Measurements from ENCODE around the gene TBC1D25. TPM values are rescaled to one million over a fixed set of nuclear protein-coding genes. Genes with fewer than 3 reads are reported as not detected.

TBC1D25 gene
- total RNA-seq, 8 experiments from 2014 or later, result 4.7 to 11.1 (median 8.3) TPM

DNA sequence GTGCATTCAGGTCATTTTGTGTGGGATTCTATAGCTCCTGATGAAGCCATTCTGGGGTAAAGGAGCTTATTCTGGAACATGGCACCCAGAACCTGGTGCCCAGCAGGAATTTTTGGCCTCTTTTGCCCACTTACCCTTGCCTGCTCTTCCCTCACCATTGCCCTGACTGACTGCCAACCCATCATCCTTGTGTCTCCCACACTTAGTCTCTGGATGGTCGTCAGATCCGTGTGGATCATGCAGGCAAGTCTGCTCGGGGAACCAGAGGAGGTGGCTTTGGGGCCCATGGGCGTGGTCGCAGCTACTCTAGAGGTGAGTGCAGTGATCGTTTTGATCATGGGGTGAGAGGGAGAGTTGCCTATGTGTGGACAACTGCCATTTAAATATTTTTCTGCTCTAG lies 36.6 kb downstream of the TBC1D25 start:
- H3K4me1 ChIP-seq (replicated peaks in 1 of 2), result peaks cover 11 to 14% of the 10 kb centered on the region in 2 donors
- ATAC-seq (replicated peaks in 6 of 8), result no peak
- no peak overlapping the region for H3K27ac ChIP-seq
- WGBS, 10 experiments, result 44 to 100% (median 95%) methylated on average over 1 to 6 of the region's 6 CpGs; no CpG with 5 or more reads in 7 of the 10 experiments
- peak overlapping the region in 2 of 5 donors; percentile 78 to 82 for H3K4me3 ChIP-seq
- in situ Hi-C loops (cut with MboI; ENCODE audit: low pct_unique_long_range_greater_than_20kb in 2 of 9, low sequenced_read_pairs in 9 of 9, unreplicated experiment in 9 of 9), result no loop called here

DNA sequence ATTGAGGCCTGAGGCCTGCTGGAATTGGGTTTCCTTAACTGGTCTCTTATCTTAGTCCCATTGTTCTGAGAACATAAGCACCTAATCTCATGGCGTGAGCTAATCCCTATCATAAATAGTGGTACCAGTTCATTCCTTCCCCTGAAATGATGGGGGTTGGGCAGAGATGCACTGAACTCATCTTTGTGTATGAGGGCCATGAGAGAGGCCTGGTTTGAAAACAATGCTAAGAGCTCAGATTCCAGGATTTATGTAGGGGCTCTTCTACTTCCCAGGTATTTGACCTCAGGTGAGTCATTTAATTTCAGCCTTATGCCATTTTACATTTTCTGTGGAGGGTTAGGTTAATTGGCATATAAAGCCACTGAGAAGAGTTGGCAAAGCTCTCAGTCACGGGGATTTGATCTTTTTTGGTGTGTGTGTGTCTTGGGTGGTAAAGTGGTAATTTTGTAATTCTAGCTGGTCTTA lies 39.2 kb downstream of the TBC1D25 start:
- WGBS, 10 experiments, result 40 to 50% methylated on average over 1 to 2 of the region's 2 CpGs; no CpG with 5 or more reads in 8 of the 10 experiments
- peaks cover 9 to 14% of the 10 kb centered on the region in 2 donors for H3K4me1 ChIP-seq (replicated peaks in 1 of 2)
- in situ Hi-C loops (cut with MboI; ENCODE audit: low pct_unique_long_range_greater_than_20kb in 2 of 9, low sequenced_read_pairs in 9 of 9, unreplicated experiment in 9 of 9), result no loop called here
- H3K4me3 ChIP-seq, result no peak overlapping the region
- no peak overlapping the region for H3K27ac ChIP-seq
- no peak for ATAC-seq (replicated peaks in 6 of 8)

DNA sequence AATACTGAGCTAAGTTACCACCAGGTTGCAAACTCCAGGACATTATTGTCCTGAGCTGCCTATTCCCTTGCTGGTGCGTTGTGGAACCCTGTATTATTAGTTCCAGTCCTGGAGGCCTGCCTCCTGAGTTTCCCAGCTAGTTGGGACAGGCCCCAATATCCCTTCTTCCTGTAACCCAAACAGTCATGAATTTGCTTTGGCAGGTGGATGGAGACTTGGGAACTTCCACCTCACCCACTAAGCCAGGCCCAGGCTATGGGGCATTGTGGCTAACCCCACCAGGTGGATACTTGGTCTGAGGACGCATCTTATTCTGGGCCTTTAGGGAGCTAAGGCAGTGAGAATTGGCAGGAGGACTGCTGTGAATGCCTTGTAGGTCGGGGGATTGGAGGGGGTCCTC lies 39.7 kb downstream of the TBC1D25 start:
- H3K4me1 ChIP-seq (replicated peaks in 1 of 2), result peaks cover 7 to 14% of the 10 kb centered on the region in 2 donors
- WGBS, 10 experiments, result no CpG with 5 or more reads among the region's 3 CpGs
- peak in 2 of 8 experiments; percentile 4 to 11 for ATAC-seq (replicated peaks in 6 of 8)
- in situ Hi-C loops (cut with MboI; ENCODE audit: low pct_unique_long_range_greater_than_20kb in 2 of 9, low sequenced_read_pairs in 9 of 9, unreplicated experiment in 9 of 9), result no loop called here
- H3K4me3 ChIP-seq, result no peak overlapping the region
- H3K27ac ChIP-seq, result no peak overlapping the region

DNA sequence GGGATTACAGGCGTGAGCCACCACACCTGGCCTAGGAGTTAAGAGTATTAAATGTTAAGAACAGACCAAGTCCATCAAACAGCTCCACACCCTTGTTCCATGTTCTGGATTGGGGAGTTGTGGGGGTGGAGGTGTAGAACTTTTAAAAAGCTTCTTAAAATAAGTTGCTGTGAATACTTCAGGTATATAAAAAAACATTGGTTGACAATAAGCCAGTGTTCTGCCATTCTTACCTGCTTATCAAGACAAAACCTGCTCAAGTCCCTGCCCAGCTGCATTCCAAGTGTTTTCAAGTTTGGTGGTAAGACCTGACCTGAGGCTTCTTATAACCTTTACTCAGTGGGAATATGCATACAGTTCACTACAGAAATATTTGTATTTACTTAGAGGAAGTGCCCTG lies 41.1 kb downstream of the TBC1D25 start:
- in situ Hi-C loops (cut with MboI; ENCODE audit: low pct_unique_long_range_greater_than_20kb in 2 of 9, low sequenced_read_pairs in 9 of 9, unreplicated experiment in 9 of 9), result no loop called here
- H3K27ac ChIP-seq, result no peak overlapping the region
- H3K4me1 ChIP-seq (replicated peaks in 1 of 2), result peaks cover 3 to 11% of the 10 kb centered on the region in 2 donors
- ATAC-seq (replicated peaks in 6 of 8), result peak in 1 of 8 experiments; percentile 7
- no peak overlapping the region for H3K4me3 ChIP-seq
- no CpG with 5 or more reads among the region's 1 CpG for WGBS, 10 experiments

DNA sequence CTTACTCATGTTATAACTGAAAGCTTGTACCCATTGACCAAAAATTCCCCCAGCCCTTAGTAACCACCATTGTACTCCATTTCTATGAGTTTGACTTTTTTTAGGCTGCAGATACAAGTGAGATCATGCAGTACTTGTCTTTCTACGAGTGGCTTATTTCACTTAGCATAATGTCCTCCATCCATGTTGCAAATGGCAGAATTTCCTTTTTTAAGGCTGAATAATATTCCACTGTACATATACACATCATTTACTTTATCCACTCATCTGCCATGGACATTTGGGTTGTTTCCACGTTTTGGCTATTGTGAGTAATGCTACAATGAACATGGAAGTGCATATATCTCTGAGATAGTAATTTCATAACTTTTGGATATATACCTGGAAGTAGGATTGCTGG lies 45.2 kb downstream of the TBC1D25 start:
- no peaks in the 10 kb centered on the region for H3K4me1 ChIP-seq (replicated peaks in 1 of 2)
- H3K27ac ChIP-seq, result no peak overlapping the region
- WGBS, 10 experiments, result 0 to 23% methylated on average over 1 to 2 of the region's 2 CpGs; no CpG with 5 or more reads in 8 of the 10 experiments
- in situ Hi-C loops (cut with MboI; ENCODE audit: low pct_unique_long_range_greater_than_20kb in 2 of 9, low sequenced_read_pairs in 9 of 9, unreplicated experiment in 9 of 9), result no loop called here
- ATAC-seq (replicated peaks in 6 of 8), result no peak
- no peak overlapping the region for H3K4me3 ChIP-seq

DNA sequence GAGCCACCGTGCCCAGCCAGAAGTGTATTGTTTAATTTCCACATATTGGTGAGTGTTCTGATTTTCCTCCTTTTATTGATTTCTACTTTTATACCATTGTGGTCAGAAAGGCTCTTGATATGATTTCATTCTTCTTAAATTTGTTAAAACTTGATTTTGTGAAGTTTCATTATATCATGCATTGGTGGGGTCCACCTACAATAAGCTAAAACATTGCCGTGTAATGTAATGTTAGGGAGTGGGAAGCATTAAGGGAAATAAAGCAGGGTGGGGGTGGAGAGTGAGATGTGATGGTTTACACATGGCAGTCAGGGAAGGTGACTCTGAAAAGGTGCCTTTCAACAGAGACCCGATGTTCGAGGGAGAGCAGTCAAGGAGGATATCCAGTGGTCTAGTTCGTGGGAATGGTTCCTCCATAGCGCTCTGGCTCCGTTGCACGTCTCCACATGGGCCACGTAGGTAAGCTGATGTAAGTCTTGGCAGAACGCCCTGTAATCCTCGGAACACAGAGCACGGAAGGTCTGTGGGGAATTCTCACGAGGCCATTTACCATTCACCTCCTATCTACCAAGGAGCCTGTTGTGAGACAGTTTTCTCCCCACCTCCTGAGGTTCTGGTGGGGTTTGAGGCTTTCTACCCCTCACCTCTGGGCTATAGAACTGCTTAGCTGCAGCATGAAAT lies 50.1 kb downstream of the TBC1D25 start:
- no peak overlapping the region for H3K27ac ChIP-seq
- ATAC-seq (replicated peaks in 6 of 8), result no peak
- WGBS, 10 experiments, result 0 to 87% (median 28%) methylated on average over 1 to 7 of the region's 13 CpGs; no CpG with 5 or more reads in 6 of the 10 experiments
- no peak overlapping the region for H3K4me3 ChIP-seq
- in situ Hi-C loops (cut with MboI; ENCODE audit: low pct_unique_long_range_greater_than_20kb in 2 of 9, low sequenced_read_pairs in 9 of 9, unreplicated experiment in 9 of 9), result no loop called here
- H3K4me1 ChIP-seq (replicated peaks in 1 of 2), result no peaks in the 10 kb centered on the region

DNA sequence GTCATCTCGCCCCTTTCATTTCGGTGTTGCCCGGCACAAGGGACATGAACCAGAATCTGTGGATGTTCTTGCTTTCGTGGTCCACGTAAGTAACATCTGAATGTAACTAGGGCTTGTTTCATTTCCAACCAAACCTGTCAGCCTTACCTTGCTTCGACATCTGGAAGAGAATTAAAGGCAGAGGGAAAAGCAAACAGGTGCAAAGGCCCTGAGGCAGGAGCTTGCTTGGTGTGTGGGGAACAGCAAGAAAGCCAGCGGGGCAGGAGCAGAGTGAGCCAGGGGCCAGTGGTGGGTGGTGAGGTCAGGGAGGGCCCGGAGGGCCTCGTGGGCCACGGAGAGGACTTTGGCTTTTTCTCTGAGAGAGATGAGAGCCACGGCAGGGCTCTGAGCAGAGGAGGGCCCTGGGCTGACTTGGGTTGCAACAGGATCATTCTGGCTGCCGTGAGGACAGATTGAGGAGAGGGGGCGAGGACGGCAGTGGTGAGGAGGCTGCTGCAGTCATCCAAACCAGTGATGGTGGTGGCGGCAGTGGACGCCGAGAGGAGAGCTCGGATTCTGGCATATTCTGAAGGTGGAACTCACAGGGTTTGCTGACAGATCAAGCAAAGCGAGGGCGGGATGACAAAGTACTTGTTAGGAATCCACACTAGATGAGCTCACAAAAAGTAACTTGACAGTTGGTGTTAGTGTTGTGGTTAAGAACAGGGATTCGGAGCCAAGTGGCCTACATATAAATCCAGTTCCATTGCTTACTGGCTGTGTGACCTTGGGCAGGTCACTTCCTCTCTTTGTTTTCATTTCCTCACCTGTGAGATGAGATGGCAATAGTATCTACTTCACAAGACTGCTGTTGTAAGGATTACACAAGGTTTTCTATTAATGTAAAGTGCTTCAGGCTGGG lies 50.9 kb downstream of the TBC1D25 start:
- H3K4me3 ChIP-seq, result no peak overlapping the region
- 31 to 80% (median 63%) methylated on average over 1 to 12 of the region's 21 CpGs; no CpG with 5 or more reads in 7 of the 10 experiments for WGBS, 10 experiments
- no peak overlapping the region for H3K27ac ChIP-seq
- in situ Hi-C loops (cut with MboI; ENCODE audit: low pct_unique_long_range_greater_than_20kb in 2 of 9, low sequenced_read_pairs in 9 of 9, unreplicated experiment in 9 of 9), result no loop called here
- no peak for ATAC-seq (replicated peaks in 6 of 8)
- H3K4me1 ChIP-seq (replicated peaks in 1 of 2), result no peaks in the 10 kb centered on the region

DNA sequence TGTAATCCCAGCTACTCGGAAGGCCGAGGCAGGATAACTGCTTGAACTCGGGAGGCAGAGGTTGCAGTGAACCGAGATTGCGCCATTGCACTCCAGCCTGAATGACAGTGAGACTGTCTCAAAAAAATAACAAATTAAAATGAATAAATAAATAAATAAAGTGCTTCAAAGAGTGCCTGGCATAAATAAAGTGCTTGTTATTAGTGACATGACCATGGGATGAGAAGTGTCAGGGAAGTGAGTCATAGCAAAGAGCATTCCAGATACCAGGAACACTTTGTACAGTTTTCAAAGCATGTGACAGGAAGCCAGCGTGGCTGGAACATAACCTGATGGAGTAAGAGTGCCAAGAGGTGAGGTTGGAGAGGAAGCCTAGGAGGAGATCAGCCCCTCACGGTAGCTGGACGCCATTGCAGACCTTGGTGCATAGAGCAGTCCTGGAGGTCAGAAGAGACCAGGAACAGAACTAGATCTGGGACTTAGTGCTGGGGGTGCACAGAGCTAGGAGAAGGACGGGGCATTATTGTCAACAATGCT lies 51.8 kb downstream of the TBC1D25 start:
- Histone ChIP-seq H3K27ac (no peak overlapping the region), H3K4me1 (replicated peaks in 1 of 2) (no peaks in the 10 kb centered on the region), H3K4me3 (no peak overlapping the region)
- 0 to 100% (median 58%) methylated on average over 1 to 9 of the region's 9 CpGs; no CpG with 5 or more reads in 4 of the 10 experiments for WGBS, 10 experiments
- in situ Hi-C loops (cut with MboI; ENCODE audit: low pct_unique_long_range_greater_than_20kb in 2 of 9, low sequenced_read_pairs in 9 of 9, unreplicated experiment in 9 of 9), result no loop called here
- ATAC-seq (replicated peaks in 6 of 8), result peak in 7 of 8 experiments; percentile 17 to 87 (median 39)

DNA sequence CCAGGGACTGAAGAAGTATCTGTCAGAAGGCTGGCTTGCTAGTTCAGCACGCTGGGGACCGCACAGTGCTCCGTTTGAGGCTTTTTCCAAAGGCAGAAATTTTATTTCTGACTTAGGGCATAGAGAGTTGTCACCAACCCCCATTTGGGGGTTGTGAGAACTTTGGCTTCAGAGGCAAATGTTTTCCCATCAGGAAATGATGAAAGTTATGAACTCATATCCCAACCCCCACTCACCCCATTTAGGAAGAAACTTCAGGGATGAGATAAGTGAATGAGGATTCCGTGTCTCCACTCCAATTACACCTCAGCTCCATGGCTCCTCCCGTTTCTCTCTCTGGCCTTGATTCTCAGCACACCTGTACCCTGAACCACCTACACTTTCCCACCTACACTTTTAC lies 53.5 kb downstream of the TBC1D25 start:
- WGBS, 10 experiments, result 0 to 100% (median 60%) methylated on average over 1 to 3 of the region's 5 CpGs; no CpG with 5 or more reads in 5 of the 10 experiments

DNA sequence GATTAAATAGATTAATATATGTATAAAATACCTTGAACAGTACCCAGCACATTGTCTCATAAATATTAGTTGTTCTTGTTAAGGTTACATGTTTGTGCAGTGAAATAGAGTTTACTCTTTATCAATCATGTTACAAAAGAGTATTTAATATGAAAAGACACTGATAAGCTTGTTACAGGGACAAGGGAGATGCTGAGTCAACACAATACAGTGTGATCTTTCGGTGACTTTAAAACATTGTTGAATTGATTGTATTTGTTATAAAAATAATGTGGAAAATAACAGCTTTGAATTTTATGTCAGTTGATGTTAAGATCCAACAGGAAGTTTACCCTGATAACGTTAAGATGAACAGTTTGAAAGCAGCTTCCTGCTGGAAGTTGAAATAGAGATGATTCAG lies 56.4 kb downstream of the TBC1D25 start:
- in situ Hi-C loops (cut with MboI; ENCODE audit: low pct_unique_long_range_greater_than_20kb in 2 of 9, low sequenced_read_pairs in 9 of 9, unreplicated experiment in 9 of 9), result no loop called here
- no peak overlapping the region for H3K4me3 ChIP-seq
- ATAC-seq (replicated peaks in 6 of 8), result no peak
- H3K27ac ChIP-seq, result no peak overlapping the region
- peaks cover 0 to 6% of the 10 kb centered on the region in 2 donors for H3K4me1 ChIP-seq (replicated peaks in 1 of 2)
- 17 to 90% (median 62%) methylated on average over 1 to 2 of the region's 2 CpGs; no CpG with 5 or more reads in 4 of the 10 experiments for WGBS, 10 experiments

More for the DNA sequence above, 53.5 kb downstream of the TBC1D25 start:
- Histone ChIP-seq H3K4me3 (no peak overlapping the region), H3K4me1 (replicated peaks in 1 of 2) (peaks cover 0 to 4% of the 10 kb centered on the region in 2 donors), H3K27ac (no peak overlapping the region)
- ATAC-seq (replicated peaks in 6 of 8), result no peak
- in situ Hi-C loops (cut with MboI; ENCODE audit: low pct_unique_long_range_greater_than_20kb in 2 of 9, low sequenced_read_pairs in 9 of 9, unreplicated experiment in 9 of 9), result no loop called here

DNA sequence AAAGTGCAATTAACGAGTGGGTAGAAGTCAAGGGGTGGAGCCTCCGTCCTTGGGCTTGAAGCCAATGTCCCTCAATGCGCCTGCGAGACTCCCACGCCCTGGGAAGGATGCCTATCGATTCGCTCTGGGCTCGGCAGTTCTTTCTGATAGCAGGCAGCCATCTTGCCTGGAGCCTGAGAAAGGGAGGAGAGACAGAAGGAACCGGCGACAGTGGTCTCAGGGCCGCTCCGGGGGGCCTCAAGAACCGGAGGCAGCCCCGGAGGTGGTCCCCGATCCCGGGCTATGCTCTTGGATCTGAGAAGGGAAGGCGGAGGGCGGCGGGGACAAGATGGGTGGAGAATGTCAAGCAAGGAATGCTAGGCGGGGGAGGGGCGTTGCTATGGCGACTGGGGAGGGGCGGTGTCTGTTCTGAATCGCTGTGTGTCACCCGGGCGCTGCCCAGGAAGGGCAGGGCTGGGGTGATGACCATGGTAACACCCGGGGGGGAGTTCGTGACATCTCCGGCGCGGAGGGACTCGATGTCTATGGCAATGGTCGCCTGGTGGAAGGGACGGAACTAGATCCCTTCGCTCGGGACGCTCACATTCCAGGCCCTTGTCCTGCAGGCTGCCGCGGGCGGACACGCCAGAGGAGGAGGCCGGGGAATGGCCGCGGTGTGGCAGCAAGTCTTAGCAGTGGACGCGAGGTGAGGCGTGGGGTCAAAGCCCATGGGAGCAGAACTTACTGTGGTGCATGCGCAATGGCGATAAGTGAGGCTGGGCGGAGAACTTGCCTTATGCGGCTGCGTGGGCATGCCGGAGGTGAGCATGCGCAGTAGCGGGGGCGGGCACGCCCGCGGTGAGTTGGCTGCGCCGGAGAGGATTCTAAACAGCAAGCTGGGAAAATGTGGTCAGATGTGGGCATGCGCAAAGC lies 58.1 kb downstream of the TBC1D25 start, which contains the start of gene WDR13:
Gene WDR13 (plus strand): TSS at position 140 of the 912 bp plus-strand sequence. CDS start 505 bp downstream, at position 645.
- H3K4me3 ChIP-seq, result peak within 1 kb of the TSS; percentile 58 to 98 (median 92)
- WGBS, 10 experiments, result 10% methylated on average over 2 of the region's 62 CpGs; no CpG with 5 or more reads in 9 of the 10 experiments
- peak; percentile 85 to 92 (median 88) for ATAC-seq (replicated peaks in 6 of 8)
- peak within 1 kb of the TSS; percentile 97 to 100 for H3K27ac ChIP-seq
- peaks cover 0 to 6% of the 10 kb centered on the region in 2 donors for H3K4me1 ChIP-seq (replicated peaks in 1 of 2)
- in situ Hi-C loops (cut with MboI; ENCODE audit: low pct_unique_long_range_greater_than_20kb in 2 of 9, low sequenced_read_pairs in 9 of 9, unreplicated experiment in 9 of 9), result no loop called here

DNA sequence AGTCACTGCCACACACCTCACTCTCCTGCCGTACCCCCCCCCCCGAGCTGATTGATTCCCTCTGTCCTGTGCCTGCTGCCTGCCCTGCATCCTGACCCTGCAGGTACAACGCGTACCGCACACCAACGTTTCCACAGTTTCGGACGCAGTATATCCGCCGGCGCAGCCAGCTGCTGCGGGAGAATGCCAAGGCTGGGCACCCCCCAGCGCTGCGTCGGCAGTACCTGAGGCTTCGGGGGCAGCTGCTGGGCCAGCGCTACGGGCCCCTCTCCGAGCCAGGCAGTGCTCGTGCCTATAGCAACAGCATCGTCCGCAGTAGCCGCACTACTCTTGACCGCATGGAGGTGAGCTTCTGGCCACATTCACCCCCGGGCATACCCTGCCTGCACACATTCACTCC lies 59.1 kb downstream of the TBC1D25 start:
- peaks cover 0 to 6% of the 10 kb centered on the region in 2 donors for H3K4me1 ChIP-seq (replicated peaks in 1 of 2)
- in situ Hi-C loops (cut with MboI; ENCODE audit: low pct_unique_long_range_greater_than_20kb in 2 of 9, low sequenced_read_pairs in 9 of 9, unreplicated experiment in 9 of 9), result no loop called here
- H3K4me3 ChIP-seq, result peak overlapping the region; percentile 58 to 98 (median 92)
- peak overlapping the region; percentile 85 to 97 for H3K27ac ChIP-seq
- no peak for ATAC-seq (replicated peaks in 6 of 8)
- 70 to 73% methylated on average over 7 to 9 of the region's 25 CpGs; no CpG with 5 or more reads in 8 of the 10 experiments for WGBS, 10 experiments
